GM18502 (cell line): ENCODE data around the gene AKR7A2.
"Not testable (repeated sequence)": the region's sequence is repeated elsewhere in the genome, so short reads cannot be mapped to it uniquely, and the experiment has no call there.

ENCODE experiments used
- ATAC-seq: cut with Tn5 transposase; IDR thresholded peaks from one replicate; pipeline ENCODE4 v1.9.1; 2021; ENCODE audit warnings: mild to moderate bottlenecking; ENCODE audit not compliant: unreplicated experiment, poor library complexity

AKR7A2 gene

GRCh38 chr1:19270343-19270730, 41.6 kb downstream of the AKR7A2 start:
- ATAC-seq = not testable (repeated sequence)

GRCh38 chr1:19269427-19270342, 42.3 kb downstream of the AKR7A2 start:
- not testable (repeated sequence) for ATAC-seq

DNA sequence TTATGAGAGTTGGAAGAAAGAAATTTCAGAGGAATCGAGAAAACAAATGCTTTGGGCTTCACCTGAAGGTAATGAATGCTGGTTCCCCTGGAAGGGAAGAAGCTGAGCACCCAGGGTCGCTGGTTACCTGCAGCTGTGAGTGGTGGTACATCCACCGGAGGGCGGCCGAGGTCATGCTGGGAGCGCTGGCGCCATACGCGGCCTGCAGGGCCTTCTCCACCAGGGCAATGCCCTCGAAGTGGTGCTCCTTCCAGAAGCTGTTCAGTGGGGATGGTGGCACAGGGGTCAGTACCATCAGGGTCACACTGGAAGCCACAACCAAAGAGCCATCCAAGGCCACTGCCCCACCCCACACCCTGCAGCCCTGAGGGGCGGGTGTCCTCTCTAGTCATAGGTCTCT, 43.5 kb downstream of the AKR7A2 start:
- no peak for ATAC-seq

GRCh38 chr1:19262744-19263143, 49.2 kb downstream of the AKR7A2 start:
- no peak for ATAC-seq

GRCh38 chr1:19262047-19262446, 49.9 kb downstream of the AKR7A2 start:
- no peak for ATAC-seq

GRCh38 chr1:19260211-19261138, 51.5 kb downstream of the AKR7A2 start:
- no peak for ATAC-seq

- no peak for ATAC-seq
Observed at GRCh38 chr1:19258353-19258752, 53.6 kb downstream of the AKR7A2 start.

DNA sequence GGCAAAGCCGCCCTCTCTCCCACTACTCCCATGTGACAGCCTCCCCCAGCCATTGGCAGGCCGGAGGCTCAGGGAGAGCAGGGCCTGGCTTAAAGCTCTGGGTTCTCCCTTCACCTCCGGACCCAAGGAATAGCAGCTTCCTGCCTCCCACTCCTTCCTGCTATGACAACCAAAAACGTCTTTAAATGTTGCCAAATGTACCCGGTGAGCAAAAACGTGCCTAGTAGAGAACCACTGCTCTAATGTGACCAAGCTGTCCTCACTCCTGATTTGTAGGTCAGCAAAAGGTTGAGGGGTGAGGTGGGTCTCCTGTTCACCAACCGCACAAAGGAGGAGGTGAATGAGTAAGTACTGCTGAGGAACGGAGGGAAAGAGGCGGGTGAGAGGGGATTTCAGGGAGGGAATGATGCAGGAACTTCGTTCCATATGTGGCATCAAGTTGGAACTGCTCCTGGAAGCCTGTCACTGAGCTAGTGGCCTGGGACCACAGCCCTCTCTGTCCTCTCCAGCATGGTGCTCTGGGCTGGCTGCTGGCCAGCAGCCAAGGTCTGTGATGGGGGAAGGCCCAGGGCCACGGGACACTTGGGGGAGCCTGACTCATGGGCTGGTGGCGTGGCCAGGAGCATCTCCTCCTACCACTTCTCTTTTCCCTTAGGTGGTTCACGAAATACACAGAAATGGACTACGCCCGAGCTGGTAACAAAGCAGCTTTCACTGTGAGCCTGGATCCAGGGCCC, 54.6 kb downstream of the AKR7A2 start:
- ATAC-seq = no peak

DNA sequence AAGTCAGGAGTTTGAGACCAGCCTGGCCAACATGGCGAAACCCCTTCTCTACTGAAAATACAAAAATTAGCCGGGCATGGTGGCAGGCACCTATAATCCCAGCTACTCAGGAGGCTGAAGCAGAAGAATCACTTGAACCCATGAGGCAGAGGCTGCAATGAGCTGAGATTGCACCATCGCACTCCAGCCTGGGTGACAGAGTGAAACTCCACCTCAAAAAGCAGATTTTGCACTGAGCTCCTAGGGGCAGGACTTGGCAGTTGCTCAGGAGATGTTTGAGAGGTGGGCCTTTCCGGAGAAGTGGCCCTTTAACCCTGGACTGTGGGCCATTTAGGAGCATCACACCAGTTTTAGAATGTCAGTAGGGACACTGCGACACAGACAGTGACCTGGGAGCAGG, 55.6 kb downstream of the AKR7A2 start:
- not testable (repeated sequence) for ATAC-seq

- ATAC-seq = no peak
Observed at GRCh38 chr1:19255288-19255687, 56.7 kb downstream of the AKR7A2 start.

- ATAC-seq = no peak
Observed at GRCh38 chr1:19254416-19254815, 57.5 kb downstream of the AKR7A2 start.
